ENCODE results near the gene PF4V1.

DNA sequence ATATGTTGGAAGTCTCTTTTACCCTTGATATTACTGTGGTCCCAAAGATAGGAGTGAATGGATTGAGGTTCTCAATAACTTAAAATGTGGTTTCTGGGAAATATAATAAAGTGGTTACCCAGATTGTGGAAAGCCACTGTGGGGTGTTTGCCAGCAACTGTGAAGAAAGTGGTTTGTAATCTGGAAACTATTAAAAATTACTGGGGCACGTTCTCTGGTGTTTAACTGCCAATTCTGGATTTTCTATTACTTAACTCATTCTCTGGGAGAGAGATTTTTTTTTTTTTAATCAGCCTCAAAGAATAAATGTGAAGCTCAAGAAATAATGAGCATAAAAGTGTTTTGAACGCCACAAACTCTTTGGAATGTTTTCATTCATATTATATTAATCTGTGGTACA, 21.5 kb upstream of the PF4V1 start:
- TF ChIP-seq, protein P1, sequence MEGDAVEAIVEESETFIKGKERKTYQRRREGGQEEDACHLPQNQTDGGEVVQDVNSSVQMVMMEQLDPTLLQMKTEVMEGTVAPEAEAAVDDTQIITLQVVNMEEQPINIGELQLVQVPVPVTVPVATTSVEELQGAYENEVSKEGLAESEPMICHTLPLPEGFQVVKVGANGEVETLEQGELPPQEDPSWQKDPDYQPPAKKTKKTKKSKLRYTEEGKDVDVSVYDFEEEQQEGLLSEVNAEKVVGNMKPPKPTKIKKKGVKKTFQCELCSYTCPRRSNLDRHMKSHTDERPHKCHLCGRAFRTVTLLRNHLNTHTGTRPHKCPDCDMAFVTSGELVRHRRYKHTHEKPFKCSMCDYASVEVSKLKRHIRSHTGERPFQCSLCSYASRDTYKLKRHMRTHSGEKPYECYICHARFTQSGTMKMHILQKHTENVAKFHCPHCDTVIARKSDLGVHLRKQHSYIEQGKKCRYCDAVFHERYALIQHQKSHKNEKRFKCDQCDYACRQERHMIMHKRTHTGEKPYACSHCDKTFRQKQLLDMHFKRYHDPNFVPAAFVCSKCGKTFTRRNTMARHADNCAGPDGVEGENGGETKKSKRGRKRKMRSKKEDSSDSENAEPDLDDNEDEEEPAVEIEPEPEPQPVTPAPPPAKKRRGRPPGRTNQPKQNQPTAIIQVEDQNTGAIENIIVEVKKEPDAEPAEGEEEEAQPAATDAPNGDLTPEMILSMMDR (IDR thresholded peaks at IDR 0.05; ENCODE audit: low read length), result no peak
- no peak for TF ChIP-seq EZH2 (IDR thresholded peaks at IDR 0.05; ENCODE audit: borderline replicate concordance, low read length)
